BLaER1 treated with 17β-estradiol and CSF1 and Interleukin-3, amounts not matched to agents 10 nM and 100 nM (cell line): ENCODE data around the gene CLSTN3.

Experiments used
- H3K27ac ChIP-seq, 11 experiments: shearing (Covaris generic); formaldehyde crosslinking; 2 replicates each; pipeline ENCODE4 v1.8.1; 2022
- H3K27me3 ChIP-seq, 11 experiments: shearing (Covaris generic); formaldehyde crosslinking; 2 replicates each; pipeline ENCODE4 v1.8.1; 2022
- H3K36me3 ChIP-seq, 11 experiments: shearing (Covaris generic); formaldehyde crosslinking; 2 replicates each; pipeline ENCODE4 v1.8.1; 2022
- H3K4me1 ChIP-seq, 10 experiments: shearing (Covaris generic); formaldehyde crosslinking; 2 replicates each; pipeline ENCODE4 v1.8.1; 2022
- H3K4me2 ChIP-seq, 11 experiments: shearing (Covaris generic); formaldehyde crosslinking; 2 replicates each; pipeline ENCODE4 v1.8.1; 2022
- H3K4me3 ChIP-seq, 10 experiments: shearing (Covaris generic); formaldehyde crosslinking; 2 replicates each; pipeline ENCODE4 v1.8.1; 2022
- H3K9ac ChIP-seq, 11 experiments: shearing (Covaris generic); formaldehyde crosslinking; 2 replicates each; pipeline ENCODE4 v1.8.1; 2022
- H3K9me3 ChIP-seq, 11 experiments: shearing (Covaris generic); formaldehyde crosslinking; replicated peaks in 1 of 11; 2 replicates each; pipeline ENCODE4 v1.8.1; 2022
- H4K20me1 ChIP-seq, 11 experiments: shearing (Covaris generic); formaldehyde crosslinking; 2 replicates each; pipeline ENCODE4 v1.8.1; 2022
- Cebpa-rat ChIP-seq, 11 experiments: shearing (Covaris generic); IDR thresholded peaks; 2 replicates each; pipeline ENCODE4 v1.8.1; 2022

Gene CLSTN3

GRCh38 chr12:7154901-7155470 lies 24.8 kb downstream of the CLSTN3 start:
- peaks cover 12 to 78% (median 48%) of the 10 kb centered on the region in 11 experiments for H3K36me3 ChIP-seq
- H3K27ac ChIP-seq, result no peak overlapping the region
- H3K9ac ChIP-seq, result no peak overlapping the region
- H4K20me1 ChIP-seq, result peaks cover 0 to 5% (median 0%) of the 10 kb centered on the region in 11 experiments; a peak in 1 of 22 replicates
- no peak overlapping the region for H3K4me3 ChIP-seq
- H3K9me3 ChIP-seq, result no peaks in the 10 kb centered on the region
- H3K4me2 ChIP-seq, result no peak overlapping the region
- H3K27me3 ChIP-seq, result no peaks in the 10 kb centered on the region
- H3K4me1 ChIP-seq, result peaks cover 0 to 25% (median 12%) of the 10 kb centered on the region in 10 experiments; a peak in 15 of 20 replicates
- TF ChIP-seq Cebpa-rat (IDR thresholded peaks at IDR 0.05), result no peak

DNA sequence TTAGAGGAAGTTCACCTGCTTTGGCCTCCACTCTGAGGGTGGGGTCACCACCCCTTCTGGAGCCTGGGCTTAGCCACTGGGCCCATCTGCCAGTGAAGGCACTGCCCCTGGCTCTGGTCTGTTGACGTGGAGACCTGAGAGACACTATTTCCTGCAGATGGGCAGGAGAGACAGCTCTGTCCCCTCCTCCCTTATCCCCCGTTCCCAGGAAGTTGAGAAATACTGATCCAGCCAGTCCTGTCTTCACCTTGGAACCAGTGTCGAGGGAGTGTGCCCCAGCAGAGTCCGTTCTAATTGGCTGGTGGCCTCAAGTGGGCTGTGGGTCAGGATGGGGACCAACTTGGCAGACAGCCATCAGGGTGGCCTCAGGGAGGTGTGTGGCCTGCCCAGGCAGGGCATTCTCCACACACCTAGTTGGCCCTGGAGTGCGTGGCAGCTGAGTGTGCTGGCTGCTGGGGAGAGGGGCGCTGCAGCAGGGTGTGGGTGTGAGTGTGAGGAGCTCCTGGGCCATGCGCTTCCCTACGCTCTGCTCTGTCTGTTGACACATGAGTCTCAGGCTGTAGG lies 25.4 kb downstream of the CLSTN3 start:
- Histone ChIP-seq H3K4me1 (peaks cover 0 to 25% (median 12%) of the 10 kb centered on the region in 10 experiments; a peak in 15 of 20 replicates), H3K9me3 (no peaks in the 10 kb centered on the region), H3K36me3 (peaks cover 6 to 73% (median 42%) of the 10 kb centered on the region in 11 experiments; a peak in 21 of 22 replicates), H4K20me1 (peaks cover 0 to 5% (median 0%) of the 10 kb centered on the region in 11 experiments; a peak in 1 of 22 replicates), H3K9ac (no peak overlapping the region), H3K4me2 (no peak overlapping the region), H3K27me3 (no peaks in the 10 kb centered on the region), H3K4me3 (no peak overlapping the region), H3K27ac (no peak overlapping the region)
- no peak for TF ChIP-seq Cebpa-rat (IDR thresholded peaks at IDR 0.05)

DNA sequence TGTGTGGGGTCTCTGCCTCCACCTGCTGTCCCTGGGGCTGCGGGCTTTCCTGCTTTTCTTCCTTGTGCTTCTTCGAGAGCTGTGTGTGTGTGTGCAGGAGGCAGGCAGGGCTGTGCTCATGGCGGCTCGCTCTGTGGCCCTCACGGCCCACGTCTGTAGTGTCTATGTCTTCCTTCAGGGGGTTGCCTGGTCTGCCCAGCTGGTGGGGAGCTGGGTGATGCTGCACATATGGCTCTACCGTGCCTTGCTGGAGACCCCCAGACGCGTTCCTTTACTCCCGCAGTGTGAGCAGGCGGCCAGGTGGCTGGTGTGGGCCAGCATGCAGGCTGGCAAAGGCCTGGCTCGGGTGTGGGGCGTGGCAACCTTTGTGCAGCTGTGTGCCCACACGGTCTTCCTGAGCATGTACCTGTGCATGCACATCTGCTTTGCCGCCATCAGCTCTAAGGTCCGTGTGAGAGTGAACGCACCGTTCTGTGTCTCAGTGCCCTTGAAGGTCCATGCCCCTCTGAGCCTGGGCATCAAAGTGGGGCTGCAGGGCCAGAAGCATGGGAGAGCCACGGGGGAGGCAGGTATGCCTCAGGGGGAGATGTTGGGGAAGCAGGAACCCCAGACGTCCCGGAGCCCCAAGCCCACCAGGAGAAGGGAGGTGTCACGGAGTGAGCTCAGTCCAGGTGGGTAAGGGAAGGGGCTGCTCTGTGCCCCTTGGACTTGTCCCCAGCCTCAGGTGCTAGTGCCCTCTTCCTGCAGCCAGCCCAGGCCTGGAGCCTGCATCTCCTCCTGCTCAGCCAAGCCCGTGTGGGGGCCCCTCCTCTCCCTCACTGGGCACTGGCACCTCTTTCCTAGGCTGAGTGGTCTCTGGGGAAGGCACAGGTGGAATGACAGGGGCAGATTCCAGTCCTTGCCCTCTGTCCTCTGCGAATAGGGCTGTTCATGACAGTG lies 26.4 kb downstream of the CLSTN3 start:
- H3K27me3 ChIP-seq, result no peaks in the 10 kb centered on the region
- no peak overlapping the region for H3K27ac ChIP-seq
- no peak overlapping the region for H3K9ac ChIP-seq
- TF ChIP-seq Cebpa-rat (IDR thresholded peaks at IDR 0.05), result no peak
- peaks cover 0 to 5% (median 0%) of the 10 kb centered on the region in 11 experiments; a peak in 1 of 22 replicates for H4K20me1 ChIP-seq
- no peak overlapping the region for H3K4me3 ChIP-seq
- H3K36me3 ChIP-seq, result peaks cover 0 to 63% (median 33%) of the 10 kb centered on the region in 11 experiments; a peak in 15 of 22 replicates
- no peak overlapping the region for H3K4me2 ChIP-seq
- H3K4me1 ChIP-seq, result peaks cover 0 to 23% (median 12%) of the 10 kb centered on the region in 10 experiments; a peak in 15 of 20 replicates
- H3K9me3 ChIP-seq, result no peaks in the 10 kb centered on the region

DNA sequence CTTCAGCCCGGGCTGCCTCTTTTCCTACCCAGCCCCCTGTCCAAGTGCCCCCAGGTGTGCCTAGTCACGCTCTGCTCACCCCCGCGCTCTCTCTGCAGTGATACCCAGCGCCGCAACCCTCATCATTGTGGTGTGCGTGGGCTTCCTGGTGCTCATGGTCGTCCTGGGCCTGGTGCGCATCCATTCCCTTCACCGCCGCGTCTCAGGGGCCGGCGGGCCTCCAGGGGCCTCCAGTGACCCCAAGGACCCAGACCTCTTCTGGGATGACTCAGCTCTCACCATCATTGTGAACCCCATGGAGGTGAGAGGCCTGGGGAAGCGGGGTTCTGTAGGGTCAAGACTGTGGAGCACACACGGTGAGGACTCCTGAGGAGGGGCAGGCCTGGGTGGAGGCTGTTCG lies 27.2 kb downstream of the CLSTN3 start:
- Histone ChIP-seq H3K27me3 (peaks cover 0 to under 1% (median 0%) of the 10 kb centered on the region in 11 experiments; a peak in 1 of 22 replicates), H3K36me3 (peaks cover 0 to 54% (median 29%) of the 10 kb centered on the region in 11 experiments; a peak in 13 of 22 replicates), H3K9ac (no peak overlapping the region), H3K4me3 (no peak overlapping the region), H3K4me2 (no peak overlapping the region), H3K4me1 (peaks cover 0 to 17% (median 9%) of the 10 kb centered on the region in 10 experiments; a peak in 15 of 20 replicates), H4K20me1 (peaks cover 0 to 5% (median 0%) of the 10 kb centered on the region in 11 experiments; a peak in 1 of 22 replicates), H3K9me3 (0 out of 22 replicates have a peak, but pooled peaks cover 0 to 3% (median 0%) of the 10 kb centered on the region in 11 experiments), H3K27ac (no peak overlapping the region)
- TF ChIP-seq Cebpa-rat (IDR thresholded peaks at IDR 0.05), result no peak

- H3K4me3 ChIP-seq, result no peak overlapping the region
- H3K27me3 ChIP-seq, result peaks cover 0 to 4% (median 0%) of the 10 kb centered on the region in 11 experiments; a peak in 1 of 22 replicates
- peaks cover 0 to 39% (median 29%) of the 10 kb centered on the region in 11 experiments; a peak in 13 of 22 replicates for H3K36me3 ChIP-seq
- H3K27ac ChIP-seq, result no peak overlapping the region
- H4K20me1 ChIP-seq, result peaks cover 0 to 5% (median 0%) of the 10 kb centered on the region in 11 experiments; a peak in 1 of 22 replicates
- H3K4me1 ChIP-seq, result peaks cover 0 to 8% (median 0%) of the 10 kb centered on the region in 10 experiments; a peak in 2 of 20 replicates
- no peak for TF ChIP-seq Cebpa-rat (IDR thresholded peaks at IDR 0.05)
- H3K9me3 ChIP-seq, result peaks cover 10 to 19% (median 14%) of the 10 kb centered on the region in 11 experiments; a peak in 18 of 22 replicates
- H3K4me2 ChIP-seq, result no peak overlapping the region
- H3K9ac ChIP-seq, result no peak overlapping the region
Measured at GRCh38 chr12:7158781-7159609, 28.8 kb downstream of the CLSTN3 start.

- Histone ChIP-seq H3K27me3 (peaks cover 0 to 4% (median 0%) of the 10 kb centered on the region in 11 experiments; a peak in 1 of 22 replicates), H3K4me3 (no peak overlapping the region), H4K20me1 (peaks cover 0 to 5% (median 0%) of the 10 kb centered on the region in 11 experiments; a peak in 1 of 22 replicates), H3K27ac (no peak overlapping the region), H3K9me3 (peaks cover 19 to 30% (median 26%) of the 10 kb centered on the region in 11 experiments; a peak in 20 of 22 replicates), H3K4me2 (no peak overlapping the region), H3K4me1 (peaks cover 0 to 8% (median 0%) of the 10 kb centered on the region in 10 experiments; a peak in 2 of 20 replicates), H3K9ac (no peak overlapping the region), H3K36me3 (peaks cover 0 to 29% (median 24%) of the 10 kb centered on the region in 11 experiments; a peak in 12 of 22 replicates)
- no peak for TF ChIP-seq Cebpa-rat (IDR thresholded peaks at IDR 0.05)
Measured at GRCh38 chr12:7160183-7160582, 30.0 kb downstream of the CLSTN3 start.

DNA sequence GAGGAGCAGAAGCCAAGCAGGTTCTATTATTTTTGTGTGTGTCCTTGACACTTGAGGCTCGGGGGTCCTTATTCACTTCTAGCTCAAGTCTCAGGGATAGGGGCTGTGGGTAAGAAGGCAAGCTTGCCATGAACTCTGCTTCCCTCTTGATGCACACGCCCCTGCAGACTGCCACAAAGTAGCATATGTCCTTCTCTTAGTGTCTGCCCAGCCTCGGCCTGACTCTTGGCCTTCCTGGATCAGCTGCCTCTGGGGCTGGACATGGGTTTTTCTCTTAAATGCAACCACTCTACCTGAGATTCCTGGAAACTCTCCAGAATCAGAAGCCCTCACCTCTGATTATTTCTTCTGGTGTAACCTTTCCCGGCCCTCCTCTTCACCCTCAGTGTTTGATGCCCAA lies 31.2 kb downstream of the CLSTN3 start:
- H3K4me3 ChIP-seq, result no peak overlapping the region
- no peak overlapping the region for H3K4me2 ChIP-seq
- no peak overlapping the region for H3K27ac ChIP-seq
- H3K36me3 ChIP-seq, result peaks cover 0 to 17% (median 13%) of the 10 kb centered on the region in 11 experiments; a peak in 12 of 22 replicates
- peaks cover 30 to 41% (median 37%) of the 10 kb centered on the region in 11 experiments for H3K9me3 ChIP-seq
- H3K9ac ChIP-seq, result no peak overlapping the region
- peaks cover 0 to 8% (median 0%) of the 10 kb centered on the region in 10 experiments; a peak in 2 of 20 replicates for H3K4me1 ChIP-seq
- H3K27me3 ChIP-seq, result peaks cover 0 to 4% (median 0%) of the 10 kb centered on the region in 11 experiments; a peak in 1 of 22 replicates
- no peak for TF ChIP-seq Cebpa-rat (IDR thresholded peaks at IDR 0.05)
- no peaks in the 10 kb centered on the region for H4K20me1 ChIP-seq
